ENCODE data around the gene KAT6B. TPM values are rescaled to one million over a fixed set of nuclear protein-coding genes. Genes with fewer than 3 reads are reported as not detected.

Gene KAT6B
- total RNA-seq, 1 experiment from 2014 or later, result 10.7 TPM

GRCh38 chr10:74955796-74956195, 129.4 kb downstream of the KAT6B start:
- no peaks in the 10 kb centered on the region for H3K27me3 ChIP-seq (replicated peaks)
- no peak for DNase-seq (ENCODE audit: low read depth in 1 of 2, low spot score in 2 of 2)
- no peaks in the 10 kb centered on the region for H3K4me1 ChIP-seq (replicated peaks)
- H3K27ac ChIP-seq, result no peak overlapping the region
- no peaks in the 10 kb centered on the region for H3K9me3 ChIP-seq (replicated peaks)
- H3K36me3 ChIP-seq, result no peaks in the 10 kb centered on the region
- H3K4me3 ChIP-seq, result no peak overlapping the region

GRCh38 chr10:74956555-74957111, 130.2 kb downstream of the KAT6B start:
- H3K27ac ChIP-seq, result no peak overlapping the region
- H3K36me3 ChIP-seq, result no peaks in the 10 kb centered on the region
- no peaks in the 10 kb centered on the region for H3K9me3 ChIP-seq (replicated peaks)
- H3K27me3 ChIP-seq (replicated peaks), result no peaks in the 10 kb centered on the region
- no peak for DNase-seq (ENCODE audit: low read depth in 1 of 2, low spot score in 2 of 2)
- H3K4me1 ChIP-seq (replicated peaks), result no peaks in the 10 kb centered on the region
- no peak overlapping the region for H3K4me3 ChIP-seq

- Histone ChIP-seq H3K27me3 (replicated peaks) (no peaks in the 10 kb centered on the region), H3K9me3 (replicated peaks) (no peaks in the 10 kb centered on the region), H3K4me1 (replicated peaks) (no peaks in the 10 kb centered on the region), H3K4me3 (no peak overlapping the region), H3K27ac (no peak overlapping the region), H3K36me3 (no peaks in the 10 kb centered on the region)
- no peak for DNase-seq (ENCODE audit: low read depth in 1 of 2, low spot score in 2 of 2)
Observed at GRCh38 chr10:74957285-74957961, 131.0 kb downstream of the KAT6B start.

- H3K9me3 ChIP-seq (replicated peaks), result no peaks in the 10 kb centered on the region
- no peak for DNase-seq (ENCODE audit: low read depth in 1 of 2, low spot score in 2 of 2)
- H3K4me1 ChIP-seq (replicated peaks), result no peaks in the 10 kb centered on the region
- no peaks in the 10 kb centered on the region for H3K36me3 ChIP-seq
- H3K27ac ChIP-seq, result no peak overlapping the region
- H3K27me3 ChIP-seq (replicated peaks), result no peaks in the 10 kb centered on the region
- H3K4me3 ChIP-seq, result no peak overlapping the region
Observed at GRCh38 chr10:74958316-74958715, 131.9 kb downstream of the KAT6B start.

GRCh38 chr10:74960670-74961069, 134.3 kb downstream of the KAT6B start:
- Histone ChIP-seq H3K27ac (no peak overlapping the region), H3K27me3 (replicated peaks) (no peaks in the 10 kb centered on the region), H3K4me1 (replicated peaks) (no peaks in the 10 kb centered on the region), H3K36me3 (no peaks in the 10 kb centered on the region), H3K4me3 (no peak overlapping the region), H3K9me3 (replicated peaks) (no peaks in the 10 kb centered on the region)
- no peak for DNase-seq (ENCODE audit: low read depth in 1 of 2, low spot score in 2 of 2)

GRCh38 chr10:74962517-74962916, 136.1 kb downstream of the KAT6B start:
- Histone ChIP-seq H3K27me3 (replicated peaks) (no peaks in the 10 kb centered on the region), H3K36me3 (no peaks in the 10 kb centered on the region), H3K27ac (no peak overlapping the region), H3K4me3 (no peak overlapping the region), H3K4me1 (replicated peaks) (no peaks in the 10 kb centered on the region), H3K9me3 (replicated peaks) (no peaks in the 10 kb centered on the region)
- DNase-seq (ENCODE audit: low read depth in 1 of 2, low spot score in 2 of 2), result no peak

- no peak for DNase-seq (ENCODE audit: low read depth in 1 of 2, low spot score in 2 of 2)
Observed at GRCh38 chr10:74963549-74963948, 137.1 kb downstream of the KAT6B start.

GRCh38 chr10:74967911-74968666, 141.7 kb downstream of the KAT6B start:
- DNase-seq (ENCODE audit: low read depth in 1 of 2, low spot score in 2 of 2), result no peak
- H3K27ac ChIP-seq, result no peak overlapping the region

More at GRCh38 chr10:74963549-74963948, 137.1 kb downstream of the KAT6B start:
- H3K4me3 ChIP-seq, result no peak overlapping the region
- no peak overlapping the region for H3K27ac ChIP-seq
- H3K9me3 ChIP-seq (replicated peaks), result no peaks in the 10 kb centered on the region
- H3K4me1 ChIP-seq (replicated peaks), result no peaks in the 10 kb centered on the region
- no peaks in the 10 kb centered on the region for H3K27me3 ChIP-seq (replicated peaks)
- H3K36me3 ChIP-seq, result no peaks in the 10 kb centered on the region

GRCh38 chr10:74968667-74969061, 142.3 kb downstream of the KAT6B start:
- Histone ChIP-seq H3K27ac (no peak overlapping the region), H3K9me3 (replicated peaks) (no peaks in the 10 kb centered on the region), H3K27me3 (replicated peaks) (no peaks in the 10 kb centered on the region), H3K36me3 (no peaks in the 10 kb centered on the region), H3K4me1 (replicated peaks) (no peaks in the 10 kb centered on the region), H3K4me3 (no peak overlapping the region)
- DNase-seq (ENCODE audit: low read depth in 1 of 2, low spot score in 2 of 2), result no peak

More at GRCh38 chr10:74967911-74968666, 141.7 kb downstream of the KAT6B start:
- Histone ChIP-seq H3K36me3 (no peaks in the 10 kb centered on the region), H3K27me3 (replicated peaks) (no peaks in the 10 kb centered on the region), H3K4me1 (replicated peaks) (no peaks in the 10 kb centered on the region), H3K4me3 (no peak overlapping the region), H3K9me3 (replicated peaks) (no peaks in the 10 kb centered on the region)

GRCh38 chr10:74969093-74969492, 142.7 kb downstream of the KAT6B start:
- Histone ChIP-seq H3K9me3 (replicated peaks) (no peaks in the 10 kb centered on the region), H3K4me3 (no peak overlapping the region), H3K4me1 (replicated peaks) (no peaks in the 10 kb centered on the region), H3K27ac (no peak overlapping the region), H3K27me3 (replicated peaks) (no peaks in the 10 kb centered on the region), H3K36me3 (no peaks in the 10 kb centered on the region)
- no peak for DNase-seq (ENCODE audit: low read depth in 1 of 2, low spot score in 2 of 2)

GRCh38 chr10:74969530-74969929, 143.1 kb downstream of the KAT6B start:
- no peaks in the 10 kb centered on the region for H3K27me3 ChIP-seq (replicated peaks)
- no peaks in the 10 kb centered on the region for H3K36me3 ChIP-seq
- no peak overlapping the region for H3K4me3 ChIP-seq
- H3K9me3 ChIP-seq (replicated peaks), result no peaks in the 10 kb centered on the region
- H3K27ac ChIP-seq, result no peak overlapping the region
- DNase-seq (ENCODE audit: low read depth in 1 of 2, low spot score in 2 of 2), result no peak
- no peaks in the 10 kb centered on the region for H3K4me1 ChIP-seq (replicated peaks)

- Histone ChIP-seq H3K27me3 (replicated peaks) (no peaks in the 10 kb centered on the region), H3K9me3 (replicated peaks) (no peaks in the 10 kb centered on the region), H3K4me3 (no peak overlapping the region), H3K36me3 (peaks cover 4% of the 10 kb centered on the region; the same call in 1 of the 2 replicates), H3K4me1 (replicated peaks) (no peaks in the 10 kb centered on the region), H3K27ac (no peak overlapping the region)
- DNase-seq (ENCODE audit: low read depth in 1 of 2, low spot score in 2 of 2), result no peak
Observed at GRCh38 chr10:74973741-74974392, 147.5 kb downstream of the KAT6B start.

GRCh38 chr10:74975758-74976157, 149.4 kb downstream of the KAT6B start:
- Histone ChIP-seq H3K4me1 (replicated peaks) (no peaks in the 10 kb centered on the region), H3K36me3 (peaks cover 4% of the 10 kb centered on the region; the same call in 1 of the 2 replicates), H3K27me3 (replicated peaks) (no peaks in the 10 kb centered on the region), H3K9me3 (replicated peaks) (no peaks in the 10 kb centered on the region), H3K4me3 (no peak overlapping the region), H3K27ac (no peak overlapping the region)
- DNase-seq (ENCODE audit: low read depth in 1 of 2, low spot score in 2 of 2), result no peak

- no peak for DNase-seq (ENCODE audit: low read depth in 1 of 2, low spot score in 2 of 2)
- Histone ChIP-seq H3K4me1 (replicated peaks) (no peaks in the 10 kb centered on the region), H3K9me3 (replicated peaks) (no peaks in the 10 kb centered on the region), H3K4me3 (no peak overlapping the region), H3K36me3 (peaks cover 4% of the 10 kb centered on the region; the same call in 1 of the 2 replicates), H3K27ac (no peak overlapping the region), H3K27me3 (replicated peaks) (no peaks in the 10 kb centered on the region)
Observed at GRCh38 chr10:74976565-74976964, 150.2 kb downstream of the KAT6B start.

Data from SJSA1 (cell line).